COR-L47 (cell line): ENCODE measurements around the gene ARPC5.
"Not testable (repeated sequence)": the region's sequence is repeated elsewhere in the genome, so short reads cannot be mapped to it uniquely, and the experiment has no call there.

ENCODE experiments used
- DNase-seq: peaks from one replicate; lab custom pipeline; 2025; lab: John Stamatoyannopoulos, UW

The ARPC5 gene

DNA sequence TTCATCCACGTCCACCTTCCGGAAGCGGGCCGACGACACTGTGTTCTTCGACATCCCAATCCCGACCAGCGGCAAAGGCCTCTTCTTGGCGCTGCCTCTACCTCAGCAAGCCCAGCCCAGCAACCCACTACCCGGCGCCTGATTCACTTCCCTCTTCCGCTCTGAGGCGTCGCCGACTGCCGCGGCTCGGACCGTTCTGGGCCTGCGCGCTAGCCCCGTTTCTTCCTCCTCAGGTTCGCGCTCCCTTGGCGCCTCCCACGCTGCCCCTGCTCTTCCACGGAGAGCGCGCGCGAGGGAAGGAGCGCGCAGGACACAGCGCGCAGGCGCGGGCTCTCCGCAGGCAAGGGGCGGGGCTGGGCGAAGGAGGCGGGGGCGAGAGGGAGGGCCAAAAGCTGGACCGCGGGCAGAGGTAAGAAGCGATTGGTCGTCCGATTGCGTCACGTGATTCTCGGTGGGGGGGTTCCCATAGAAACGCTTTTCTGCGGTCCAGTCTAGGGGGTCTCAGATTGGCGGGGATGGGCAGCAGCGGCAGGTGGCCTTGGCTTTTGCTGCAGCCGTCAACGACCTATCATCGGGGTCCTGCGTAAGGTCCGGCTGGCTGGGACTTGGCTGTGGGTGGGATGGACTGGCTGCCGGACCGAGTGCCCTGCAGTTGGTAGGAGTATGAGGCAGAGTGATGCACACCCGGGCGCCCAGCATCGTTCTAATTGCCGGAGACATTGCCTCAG, at the start of gene ARPC5:
Gene ARPC5 (minus strand): TSS at position 178 of the 728 bp plus-strand sequence. CDS start 124 bp downstream, at position 54.
- DNase-seq, result peak; percentile 98

DNA sequence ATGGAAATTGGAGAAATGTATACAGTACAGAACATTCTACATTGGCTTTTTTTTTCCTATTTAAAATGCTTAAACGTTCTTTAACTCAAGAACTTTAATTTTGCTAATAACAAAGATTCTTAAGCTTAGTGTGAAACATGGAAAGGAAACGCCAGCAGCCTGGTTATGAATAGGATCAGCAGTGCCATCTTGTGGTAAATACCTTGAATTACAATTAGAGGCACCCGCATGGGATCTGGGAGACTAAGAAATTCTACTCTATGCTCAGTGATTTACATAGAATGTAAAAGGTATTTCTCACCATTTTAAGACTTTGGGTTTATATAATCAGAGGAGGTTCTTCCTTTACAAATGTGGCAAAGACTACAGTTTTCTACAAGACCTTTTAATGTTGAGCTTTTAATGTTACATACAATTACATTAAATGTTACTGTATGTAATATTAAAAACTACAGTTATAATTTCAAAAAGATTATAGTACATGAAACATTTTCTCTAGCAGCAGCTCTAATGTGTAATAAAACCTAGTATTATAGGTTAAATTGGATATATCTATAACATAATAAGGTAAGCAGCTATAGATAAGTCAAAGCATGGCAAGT, 49.6 kb upstream of the ARPC5 start:
- peak; percentile 23 for DNase-seq

DNA sequence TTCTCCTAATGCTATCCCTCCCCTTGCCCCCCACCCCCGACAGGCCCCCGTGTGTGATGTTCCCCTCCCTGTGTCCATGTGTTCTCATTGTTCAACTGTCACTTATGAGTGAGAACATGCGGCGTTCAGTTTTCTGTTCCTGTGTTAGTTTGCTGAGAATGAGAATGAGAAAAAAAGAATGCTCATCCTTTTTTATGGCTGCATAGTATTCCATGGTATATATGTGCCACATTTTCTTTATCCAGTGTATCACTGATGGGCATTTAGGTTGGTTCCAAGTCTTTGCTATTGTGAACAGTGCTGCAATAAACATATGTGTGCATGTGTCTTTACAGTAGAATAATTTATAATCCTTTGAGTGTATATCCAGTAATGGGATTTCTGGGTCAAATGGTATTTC, 43.8 kb upstream of the ARPC5 start:
- not testable (repeated sequence) for DNase-seq

DNA sequence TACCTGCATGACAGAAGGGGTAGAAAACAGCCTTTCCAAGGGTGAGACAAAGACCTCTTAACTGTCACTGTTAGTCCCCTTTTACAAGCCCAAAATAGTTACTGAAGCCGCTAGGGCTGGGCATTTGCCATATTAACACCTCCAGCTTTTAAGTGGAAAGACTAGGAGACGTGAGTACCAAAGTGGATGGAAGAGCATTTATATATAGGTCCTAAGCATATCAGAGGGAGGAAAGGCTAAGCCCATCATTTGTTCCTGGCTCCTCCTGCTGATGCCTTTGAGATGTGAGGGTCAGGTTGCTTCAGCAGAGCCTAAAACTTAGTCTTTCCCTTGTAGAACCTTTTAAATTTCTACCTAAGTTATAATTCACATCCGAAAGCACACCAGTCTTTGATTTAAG, 43.2 kb upstream of the ARPC5 start:
- DNase-seq, result no peak

DNA sequence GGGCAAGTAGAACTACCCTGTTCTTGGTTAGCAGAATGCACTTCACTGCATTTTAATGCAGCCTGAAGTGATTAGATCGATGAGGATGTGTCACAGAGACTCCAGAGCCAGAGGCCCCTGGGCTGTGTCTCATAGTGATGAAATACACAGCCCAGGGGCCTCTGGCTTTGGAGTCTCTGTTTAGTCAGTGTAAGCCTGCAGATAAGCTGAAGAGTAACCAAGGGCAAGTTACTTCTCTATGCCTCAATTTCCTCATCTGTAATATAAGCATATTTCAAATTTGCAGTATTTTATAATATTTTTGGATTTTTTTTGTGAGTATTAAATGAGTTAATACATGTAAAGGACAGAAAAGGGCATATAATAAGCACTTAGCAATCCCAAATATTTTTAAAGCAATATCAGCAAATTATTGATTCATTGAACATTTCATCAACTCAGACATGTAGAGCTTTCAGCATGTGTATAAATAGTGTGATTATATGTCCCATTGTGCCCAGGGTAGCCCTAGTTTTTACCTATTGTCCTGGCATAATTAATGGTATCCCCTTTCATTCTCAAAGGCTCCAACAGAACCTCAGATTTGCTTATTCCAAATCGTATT, 41.1 kb upstream of the ARPC5 start:
- no peak for DNase-seq

DNA sequence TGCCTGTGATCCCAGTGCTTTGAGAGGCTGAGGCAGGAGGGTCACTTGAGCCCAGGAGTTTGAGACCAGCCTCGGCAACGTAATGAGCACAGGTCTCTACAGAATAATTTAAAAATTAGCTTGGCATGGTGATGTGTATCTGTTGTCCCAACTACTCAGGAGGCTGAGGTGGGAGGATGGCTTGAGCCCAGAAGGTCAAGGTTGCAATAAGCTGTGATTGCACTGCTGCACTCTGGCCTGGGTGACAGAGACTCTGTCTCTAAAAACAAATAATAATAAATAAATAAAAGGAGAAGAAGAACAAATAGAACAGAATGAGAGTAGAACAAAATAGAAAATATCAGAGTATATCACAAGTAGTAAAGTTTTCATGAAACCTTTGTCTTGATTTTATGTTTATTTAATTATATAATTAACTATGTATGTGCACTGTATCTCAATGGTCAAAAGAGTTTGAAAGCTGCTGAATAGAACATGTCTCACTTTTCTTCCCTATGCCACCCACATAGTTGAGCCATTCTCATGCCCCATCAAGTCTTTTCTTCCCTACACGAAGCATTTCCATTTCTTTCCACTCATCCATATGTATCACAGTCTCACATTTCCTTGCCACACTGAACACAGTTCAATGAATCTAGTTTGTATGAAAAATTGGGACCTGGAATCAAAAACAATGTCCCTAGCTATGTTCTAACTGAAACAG, 40.5 kb upstream of the ARPC5 start:
- no peak for DNase-seq

DNA sequence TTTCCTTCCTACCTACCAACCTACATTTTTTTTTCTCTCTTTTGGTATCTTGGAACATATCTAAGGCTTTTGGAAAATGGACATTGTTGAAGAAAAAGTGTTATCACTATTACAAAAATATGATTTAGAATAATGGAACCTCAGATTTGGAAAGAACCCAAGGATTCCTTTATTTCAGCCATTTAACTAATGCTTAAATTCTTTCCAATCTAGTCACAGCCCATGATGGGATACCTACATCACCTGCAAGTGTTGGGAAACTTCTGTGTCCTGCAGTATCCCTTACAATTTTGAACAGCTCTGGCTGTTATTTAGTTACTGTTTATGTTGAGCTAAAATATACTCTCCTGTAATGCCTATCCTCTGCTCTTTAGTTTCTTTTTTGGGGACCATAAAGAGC, 39.8 kb upstream of the ARPC5 start:
- no peak for DNase-seq

DNA sequence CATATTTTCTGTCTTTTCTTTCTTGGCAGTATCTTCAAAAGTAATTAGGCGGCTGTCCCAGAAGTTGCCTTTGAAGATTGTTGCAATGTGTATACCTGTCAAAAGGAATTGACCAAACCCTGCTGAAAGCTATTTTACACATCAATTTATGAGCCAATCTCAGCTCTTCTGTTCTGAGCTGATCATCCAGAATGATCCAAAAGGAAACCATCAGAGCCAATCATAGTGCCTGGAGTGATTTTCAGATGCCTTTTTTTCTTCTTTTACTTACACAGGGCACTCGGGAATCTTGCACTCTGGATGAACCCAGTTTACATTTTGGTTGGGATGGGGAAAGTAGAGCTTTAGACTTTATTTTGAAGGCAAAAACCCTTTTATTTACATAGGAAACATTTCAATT, 39.3 kb upstream of the ARPC5 start:
- no peak for DNase-seq

DNA sequence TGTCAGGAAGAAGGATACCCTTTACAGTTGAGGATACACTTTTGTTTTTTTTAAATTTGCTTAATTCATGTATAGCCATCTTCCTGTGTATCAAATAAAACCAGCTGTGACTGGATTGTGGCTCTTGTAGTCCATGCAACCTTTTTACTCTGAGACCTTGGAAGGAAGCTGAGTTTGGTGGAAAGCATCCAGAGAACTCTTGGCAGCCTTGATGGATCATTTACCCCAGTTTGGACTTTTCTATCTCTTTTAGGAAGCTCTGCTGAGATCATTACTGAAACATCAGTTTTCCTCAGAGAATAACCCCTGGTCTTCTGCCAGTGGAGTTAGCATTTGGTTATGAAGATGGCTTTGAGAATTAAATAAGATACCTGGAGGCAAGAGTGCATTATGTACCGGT, 38.8 kb upstream of the ARPC5 start:
- DNase-seq, result no peak

DNA sequence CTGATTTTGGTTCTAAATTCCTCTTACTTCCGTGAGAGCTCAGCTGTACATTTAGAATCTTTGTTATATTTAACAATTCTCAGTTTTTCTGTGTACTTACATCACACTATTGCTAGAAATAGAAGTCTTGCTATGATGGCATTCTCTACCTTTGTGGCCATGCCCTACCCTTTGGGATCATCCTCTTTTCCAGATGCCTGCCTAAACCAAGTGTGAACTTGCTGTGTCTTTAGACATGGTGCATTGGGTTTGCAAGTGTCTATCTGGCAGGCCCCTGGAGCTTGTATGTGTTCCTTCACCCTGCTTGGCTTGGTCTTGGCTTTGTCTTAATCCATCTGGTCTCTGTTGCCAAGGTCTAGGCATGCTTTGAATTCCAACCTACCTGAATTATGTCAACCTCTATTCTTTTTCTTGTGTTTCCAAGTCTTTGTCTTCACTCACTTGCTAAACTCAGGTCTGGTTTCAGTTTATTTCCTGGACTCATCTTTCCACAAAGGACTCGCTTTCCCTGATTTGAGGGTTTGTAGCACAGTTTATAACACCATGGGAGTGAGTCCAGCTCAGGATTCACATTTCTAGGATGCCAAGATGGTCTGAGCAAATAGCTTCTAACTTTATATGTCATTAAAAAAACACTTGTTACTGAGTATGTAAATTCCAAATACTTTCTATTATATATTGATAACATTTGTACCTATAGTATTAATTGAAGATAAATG, 38.2 kb upstream of the ARPC5 start:
- no peak for DNase-seq

DNA sequence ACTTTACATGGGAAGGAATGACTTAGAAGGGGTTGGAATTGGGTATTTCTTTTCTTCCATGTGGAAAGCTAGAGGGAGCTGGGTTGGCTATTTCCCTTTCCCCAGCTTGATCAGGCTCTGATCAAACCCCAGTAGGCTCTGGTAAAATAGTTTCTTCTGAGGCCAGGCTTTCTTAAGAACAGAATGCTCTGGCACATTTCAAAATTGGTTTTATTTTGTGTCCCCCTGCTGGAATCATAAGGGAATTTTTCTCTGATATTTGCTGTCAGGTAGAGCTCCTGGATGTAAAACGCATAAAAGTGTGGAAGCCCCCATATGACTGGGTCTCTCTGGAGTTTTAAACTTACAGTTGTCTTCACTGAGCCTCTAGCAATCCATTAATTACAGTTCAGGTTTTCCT, 34.6 kb upstream of the ARPC5 start:
- no peak for DNase-seq

DNA sequence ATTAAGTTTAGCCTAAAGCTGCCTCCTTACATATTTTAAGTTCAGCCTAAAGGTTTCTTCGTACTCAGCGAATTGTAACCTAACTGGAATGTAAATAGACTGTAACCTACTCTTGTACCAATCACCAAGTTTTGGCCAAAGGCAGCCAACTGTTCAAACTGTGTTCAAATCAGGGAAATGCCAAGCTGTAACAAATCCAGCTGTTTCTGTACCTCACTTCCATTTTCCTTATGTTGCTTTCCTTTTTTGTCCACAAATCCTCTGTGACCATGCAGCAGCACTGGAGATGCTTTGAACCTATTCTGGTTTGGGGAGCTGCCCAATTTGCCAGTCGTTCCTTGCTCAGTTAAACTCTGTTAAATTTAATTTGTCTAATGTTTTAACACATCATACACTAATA, 20.8 kb upstream of the ARPC5 start:
- no peak for DNase-seq

DNA sequence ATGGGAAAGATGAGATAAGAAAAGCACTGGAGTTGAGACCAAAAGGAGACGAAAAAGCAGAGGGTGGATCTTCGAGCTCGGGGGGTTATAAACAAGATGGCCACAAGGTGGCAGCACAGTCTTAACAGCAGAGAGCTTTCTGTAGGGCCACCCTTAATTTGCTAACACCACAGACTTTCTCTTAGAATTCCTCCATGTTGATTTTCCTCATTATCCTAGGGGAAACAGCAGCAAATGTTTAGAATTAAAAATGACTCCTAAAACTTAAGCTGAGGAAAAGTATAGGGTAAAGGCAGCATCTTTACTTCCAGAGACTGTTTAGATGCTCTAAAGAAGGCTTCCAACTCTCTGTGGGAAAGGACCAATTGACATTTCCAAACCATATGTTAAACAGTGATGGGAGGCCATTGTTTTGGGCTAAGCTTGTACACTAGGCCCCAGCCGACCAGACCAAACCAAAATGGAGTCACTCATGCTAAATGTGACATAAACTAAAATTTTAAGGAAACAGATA, 20.0 kb upstream of the ARPC5 start:
- peak; percentile 73 for DNase-seq

DNA sequence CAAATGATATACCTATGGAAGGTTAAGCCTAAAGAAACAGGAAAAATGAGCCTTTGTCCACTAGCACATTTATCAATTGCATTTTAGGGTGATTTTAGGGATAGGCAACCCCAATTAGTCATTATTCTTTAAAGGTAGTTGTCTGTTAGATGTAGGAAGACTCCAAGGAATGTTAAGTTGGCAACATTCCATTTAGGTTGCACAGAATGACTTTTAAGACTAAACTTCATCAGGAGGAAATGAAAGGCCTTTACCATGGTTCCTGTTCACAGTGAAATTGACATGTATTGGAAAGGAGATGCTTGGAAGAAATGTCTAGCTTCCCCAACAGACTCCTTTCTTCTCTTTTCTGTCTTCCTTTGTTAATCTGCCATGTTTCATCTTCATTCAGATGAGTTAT, 19.1 kb upstream of the ARPC5 start:
- no peak for DNase-seq

DNA sequence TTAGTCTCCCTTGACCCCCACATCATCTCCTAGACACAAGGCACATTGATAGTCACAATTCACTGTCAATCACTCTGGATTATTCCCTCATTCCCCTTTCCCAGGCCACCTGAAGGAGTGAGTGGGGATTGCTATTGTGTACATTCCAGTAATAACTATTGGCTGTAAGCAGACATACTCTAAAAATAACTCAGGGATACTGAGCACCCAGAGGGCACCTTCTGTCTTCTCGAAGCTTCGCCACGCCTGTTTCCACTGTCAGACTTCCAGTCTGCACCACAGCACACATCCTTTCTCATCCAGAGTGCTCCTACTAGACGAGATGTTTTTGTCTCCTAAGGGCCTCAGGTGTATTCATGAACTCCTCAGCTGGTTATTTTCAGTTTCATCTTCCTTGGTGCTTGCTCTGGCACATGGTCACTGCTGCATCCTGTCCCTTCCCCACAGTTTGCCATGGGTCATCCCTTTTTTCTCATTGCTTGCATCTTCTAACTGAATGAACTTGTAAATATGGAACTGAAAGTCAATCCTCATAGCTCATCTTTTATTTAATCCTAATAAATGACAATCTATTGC, 18.4 kb upstream of the ARPC5 start:
- DNase-seq, result no peak

DNA sequence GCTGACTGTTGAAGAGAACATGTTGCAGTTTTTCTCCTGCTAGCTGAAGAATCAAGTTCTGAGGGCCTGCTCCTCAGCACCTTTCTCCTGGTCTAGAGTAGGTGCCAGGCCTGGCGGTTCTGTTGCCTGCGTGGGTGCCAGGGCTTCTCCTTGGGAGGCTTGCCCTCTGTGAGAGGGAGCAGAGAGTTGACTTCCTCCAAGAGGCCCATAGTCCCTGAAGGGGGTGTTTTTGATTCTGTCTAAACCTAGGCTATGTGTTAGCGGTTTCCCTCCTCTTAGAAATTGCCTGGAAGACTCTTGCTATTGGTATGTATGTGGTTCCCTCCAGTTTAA, 17.8 kb upstream of the ARPC5 start:
- DNase-seq, result no peak

DNA sequence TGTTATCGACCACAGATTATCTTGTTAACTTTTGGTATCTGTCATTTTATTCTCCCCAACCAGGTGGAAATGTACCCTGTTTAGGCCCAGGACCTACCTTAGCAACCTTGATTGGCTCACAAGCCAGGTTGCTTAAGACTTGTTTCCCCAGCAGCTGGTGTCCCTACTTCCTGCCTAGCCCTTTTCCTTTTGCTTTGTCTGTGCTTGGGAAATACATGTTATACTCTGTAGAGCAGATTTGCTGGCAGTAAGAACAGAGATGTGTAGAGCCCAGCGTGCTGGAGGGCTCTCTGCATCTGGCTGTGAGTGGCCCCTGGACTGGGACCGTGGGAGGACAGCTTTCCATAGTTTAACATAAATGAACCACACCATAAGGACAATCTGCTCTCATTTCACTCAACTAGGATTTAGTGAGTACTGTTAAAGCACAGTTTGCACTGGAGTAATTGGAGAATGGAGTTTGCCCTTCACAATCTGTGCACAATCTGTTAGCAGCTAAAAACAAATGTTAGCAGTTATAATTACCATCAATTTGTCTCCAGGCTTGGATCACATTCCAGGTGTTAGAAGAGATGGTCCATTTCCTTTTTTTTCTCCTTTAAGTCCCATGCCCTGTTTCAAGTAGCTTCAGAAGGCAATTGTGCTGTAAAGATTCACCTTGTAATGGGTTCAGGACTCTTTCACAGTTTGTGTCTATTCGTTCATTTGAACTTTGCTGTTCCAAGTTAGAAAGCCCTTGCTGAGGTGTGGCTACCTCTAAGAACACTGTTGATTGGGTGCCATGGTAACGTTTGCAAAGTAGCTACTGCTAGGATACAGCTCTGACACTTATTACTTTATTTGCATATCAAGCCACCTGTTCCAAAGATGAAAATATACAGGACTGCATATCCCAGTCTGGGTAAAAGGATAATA, 17.2 kb upstream of the ARPC5 start, which contains the start of gene APOBEC4:
Gene APOBEC4 (minus strand): TSS at position 770 of the 915 bp plus-strand sequence. CDS start 4,535 bp downstream, outside the sequence.
- DNase-seq, result peak; percentile 73

DNA sequence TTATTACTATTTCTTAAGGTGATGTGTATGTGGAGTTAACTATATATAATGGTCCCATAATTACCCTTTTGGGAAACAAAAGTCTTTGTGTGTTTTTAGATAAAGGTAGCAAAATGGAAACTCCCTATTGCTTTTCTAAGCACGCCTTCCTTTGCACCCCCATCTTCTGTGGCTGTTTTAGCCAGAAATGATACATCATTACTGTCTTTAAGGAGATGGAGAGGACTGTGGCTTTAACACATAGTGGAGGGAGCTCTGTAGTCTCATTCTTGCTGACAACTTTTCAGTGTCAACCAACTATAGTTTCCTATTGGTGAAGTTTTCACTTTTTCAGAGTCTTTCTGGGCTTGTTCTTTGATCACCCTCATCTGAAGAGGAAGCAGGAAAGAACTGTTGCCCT, 16.5 kb upstream of the ARPC5 start:
- no peak for DNase-seq

DNA sequence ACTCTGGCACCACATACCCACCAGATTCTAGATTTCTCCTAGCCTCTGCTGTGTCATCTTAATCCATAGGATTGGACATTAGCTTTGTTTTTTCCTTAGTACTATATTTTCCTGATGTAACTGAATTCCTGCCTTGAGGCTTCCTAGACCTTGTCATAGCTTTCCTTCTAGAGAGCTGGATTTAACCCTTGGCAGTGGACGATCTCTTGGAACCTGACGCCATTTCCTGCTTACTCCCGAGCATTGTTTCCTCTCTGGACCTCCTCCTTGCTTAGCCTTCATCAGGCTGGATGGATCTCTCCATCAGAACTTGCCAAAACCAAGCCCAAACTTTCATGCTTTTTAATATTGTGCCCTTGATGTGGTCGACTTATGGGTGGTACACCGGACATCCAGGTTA, 16.0 kb upstream of the ARPC5 start:
- DNase-seq, result no peak

DNA sequence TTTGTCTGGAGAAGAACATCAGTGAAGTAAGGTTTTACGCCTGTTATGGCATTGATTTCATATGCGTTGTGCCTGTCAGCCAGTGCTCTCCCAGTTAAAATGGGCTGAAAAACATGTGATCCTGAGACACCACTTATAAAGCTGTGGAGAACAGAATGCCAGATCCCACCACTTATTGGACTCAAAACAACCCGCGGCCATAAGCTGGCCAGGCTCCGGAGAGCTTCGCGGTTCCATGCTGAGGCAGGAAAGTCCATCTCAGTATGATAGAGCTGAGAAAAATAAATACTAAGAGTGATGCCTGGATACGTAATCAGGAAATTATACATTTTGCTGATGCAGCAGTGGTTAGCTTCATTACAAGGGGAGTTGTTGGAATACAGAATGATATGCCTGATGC, 12.5 kb upstream of the ARPC5 start:
- no peak for DNase-seq

DNA sequence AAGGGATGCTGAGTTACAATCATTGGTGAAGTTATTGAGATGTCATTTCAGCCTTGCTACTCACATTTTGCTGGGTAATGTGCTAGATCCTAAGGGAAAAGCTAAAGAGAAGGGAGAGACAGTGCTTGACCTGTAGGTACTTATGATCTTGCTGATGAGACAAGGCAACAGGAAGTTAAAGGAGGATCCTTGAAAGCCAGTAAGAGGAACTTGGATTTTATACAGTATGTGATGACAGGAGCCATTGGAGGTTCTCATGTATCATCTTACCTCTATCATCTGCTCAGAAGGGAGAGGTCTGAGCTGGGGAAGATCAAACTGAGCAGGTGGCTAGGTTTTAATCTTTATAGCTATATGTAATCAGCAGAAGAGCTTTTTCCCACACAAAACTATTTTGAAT, 11.2 kb upstream of the ARPC5 start:
- no peak for DNase-seq
